SK-N-SH (cell line): ENCODE results near the gene CCND1.

Experiments used
- CTCF ChIP-seq: fragments of 200-600 bp; sonication (generic); IDR thresholded peaks from 2 replicates; pipeline ENCODE4 v1.6.1; 2017; ENCODE audit warnings: antibody characterized with exemption, mild to moderate bottlenecking, moderate library complexity
- IRF3 ChIP-seq: fragments of 150-350 bp; IDR thresholded peaks from 2 replicates; pipeline ENCODE4 v1.6.1; 2016; ENCODE audit warnings: mild to moderate bottlenecking, low read depth, low read length
- POLR2AphosphoS5 ChIP-seq: IDR thresholded peaks from 2 replicates; pipeline ENCODE4 v1.6.1; 2012; ENCODE audit warnings: low read depth, low read length
- RXRA ChIP-seq: IDR thresholded peaks from 2 replicates; pipeline ENCODE4 v1.4.0; 2012; ENCODE audit warnings: low read depth, mild to moderate bottlenecking, borderline replicate concordance
- TAF1 ChIP-seq: IDR thresholded peaks from 2 replicates; pipeline ENCODE4 v1.6.1; 2012; ENCODE audit warnings: low read depth, mild to moderate bottlenecking, low read length, moderate library complexity, borderline replicate concordance
- YY1 ChIP-seq: IDR thresholded peaks from 2 replicates; pipeline ENCODE4 v1.4.0; 2012; ENCODE audit warnings: low read depth, mild to moderate bottlenecking

- TF ChIP-seq CTCF: no peak
- TF ChIP-seq POLR2AphosphoS5: no peak
- no peak for TF ChIP-seq IRF3
- TF ChIP-seq RXRA: no peak
- TF ChIP-seq TAF1: no peak
- TF ChIP-seq YY1: no peak
These were observed 3.6 kb upstream of the CCND1 start for GRCh38 chr11:69637198-69637940.
